SK-N-SH (cell line): Measurements from ENCODE around the gene HEPHL1. TPM values are rescaled to one million over a fixed set of nuclear protein-coding genes. Genes with fewer than 3 reads are reported as not detected.

ENCODE experiments used
- CTCF ChIA-PET: fragments of 300-600, 350-600 bp; formaldehyde crosslinking; extraction: SDS; loops from one replicate; lab custom pipeline; 2021; lab: Yijun Ruan, JAX
- POLR2A ChIA-PET: fragments of 350-600 bp; sonication (Branson Sonifier 250); formaldehyde crosslinking; extraction: SDS; loops from one replicate; lab custom pipeline; 2020; ENCODE audit warnings: antibody characterized with exemption, inconsistent platforms; lab: Yijun Ruan, JAX
- DNase-seq: peaks from one replicate; pipeline ENCODE4 v3.0.0; 2012
- H2AFZ ChIP-seq: fragments of 200-600 bp; sonication (generic); 2 replicates; pipeline ENCODE4 v1.8.1; 2016; ENCODE audit warnings: antibody characterized with exemption, mild to moderate bottlenecking, low read depth
- H3F3A ChIP-seq: fragments of 200-600 bp; sonication (generic); replicated peaks from 2 replicates; pipeline ENCODE3; 2016; ENCODE audit warnings: antibody characterized with exemption, mild to moderate bottlenecking; ENCODE audit not compliant: insufficient read depth
- H3K27ac ChIP-seq, 2 experiments: fragments of 200-500 bp in 1 of 2; fragments of 200-600 bp in 1 of 2; sonication (Bioruptor generic) in 1 of 2; sonication (generic), shearing (Covaris generic) in 1 of 2; 2 replicates each; pipeline versions ENCODE4 v1.5.1 to v1.6.1; 2014 to 2016; ENCODE audit warnings: low read depth in 2 of 2, inconsistent platforms in 1 of 2, low read length in 1 of 2, mild to moderate bottlenecking in 1 of 2, mixed read lengths in 1 of 2
- H3K27me3 ChIP-seq: fragments of 200-600 bp; sonication (generic), shearing (Covaris generic); 2 replicates; pipeline ENCODE4 v1.6.1; 2016; ENCODE audit warnings: mixed run types; ENCODE audit not compliant: insufficient read depth
- H3K36me3 ChIP-seq, 2 experiments: fragments of 200-500 bp in 1 of 2; fragments of 200-600 bp in 1 of 2; sonication (Bioruptor generic) in 1 of 2; sonication (generic) in 1 of 2; replicated peaks in 1 of 2; 2 replicates each; pipeline versions ENCODE3 to v1.5.1; 2014 to 2016; ENCODE audit warnings: low read length in 1 of 2, mild to moderate bottlenecking in 1 of 2; ENCODE audit not compliant: insufficient read depth in 2 of 2, control insufficient read depth in 1 of 2
- H3K4me1 ChIP-seq, 2 experiments: fragments of 200-500 bp in 1 of 2; fragments of 200-600 bp in 1 of 2; sonication (Bioruptor generic) in 1 of 2; sonication (generic), shearing (Covaris generic) in 1 of 2; 2 replicates each; pipeline versions ENCODE4 v1.5.1 to v1.6.1; 2014 to 2016; ENCODE audit warnings: low read depth in 1 of 2, low read length in 1 of 2, mixed run types in 1 of 2; ENCODE audit not compliant: insufficient read depth in 2 of 2, control insufficient read depth in 1 of 2
- H3K4me2 ChIP-seq: fragments of 200-600 bp; sonication (generic), shearing (Covaris generic); 2 replicates; pipeline ENCODE4 v1.6.1; 2017; ENCODE audit warnings: mixed run types
- H3K4me3 ChIP-seq, 2 experiments: fragments of 200-500 bp in 1 of 2; fragments of 200-600 bp in 1 of 2; sonication (Bioruptor generic) in 1 of 2; sonication (generic), shearing (Covaris generic) in 1 of 2; 2 replicates each; pipeline versions ENCODE4 v1.5.1 to v1.8.1; 2014 to 2016; ENCODE audit warnings: low read depth in 2 of 2, inconsistent platforms in 1 of 2, low read length in 1 of 2, mild to moderate bottlenecking in 1 of 2, mixed read lengths in 1 of 2, moderate library complexity in 1 of 2
- H3K79me2 ChIP-seq: fragments of 200-600 bp; sonication (generic); 2 replicates; pipeline ENCODE4 v1.8.1; 2017; ENCODE audit warnings: mild to moderate bottlenecking; ENCODE audit not compliant: insufficient read depth
- H3K9ac ChIP-seq: fragments of 200-600 bp; sonication (generic); 2 replicates; pipeline ENCODE4 v1.6.1; 2017; ENCODE audit warnings: mixed run types
- H3K9me2 ChIP-seq: fragments of 200-600 bp; sonication (generic); 2 replicates; pipeline ENCODE4 v1.6.1; 2017; ENCODE audit warnings: mixed run types
- H3K9me3 ChIP-seq: fragments of 200-600 bp; sonication (generic); 2 replicates; pipeline ENCODE4 v1.6.1; 2017; ENCODE audit warnings: mixed run types, mild to moderate bottlenecking, moderate library complexity
- H4K20me1 ChIP-seq: fragments of 200-600 bp; sonication (generic); 2 replicates; pipeline ENCODE4 v1.6.1; 2017; ENCODE audit warnings: mild to moderate bottlenecking, mixed run types; ENCODE audit not compliant: insufficient read depth
- ELF1 ChIP-seq: IDR thresholded peaks from 2 replicates; pipeline ENCODE4 v1.4.0; 2012
- EP300 ChIP-seq, 2 experiments: IDR thresholded peaks; 2 replicates each; pipeline versions ENCODE4 v1.4.0 to v1.6.1; 2012; ENCODE audit warnings: borderline replicate concordance in 1 of 2, low read depth in 1 of 2, low read length in 1 of 2
- FOSL2 ChIP-seq: IDR thresholded peaks from 2 replicates; pipeline ENCODE4 v1.4.0; 2012; ENCODE audit warnings: low read depth, mild to moderate bottlenecking, moderate library complexity, borderline replicate concordance
- GATA2 ChIP-seq: sonication (generic); formaldehyde crosslinking; IDR thresholded peaks from 2 replicates; pipeline ENCODE4 v1.5.0; 2020; ENCODE audit warnings: mild to moderate bottlenecking, missing genetic modification reagents
- NFIC ChIP-seq: IDR thresholded peaks from 2 replicates; pipeline ENCODE4 v1.4.0; 2012; ENCODE audit warnings: borderline replicate concordance
- RAD21 ChIP-seq: IDR thresholded peaks from 2 replicates; pipeline ENCODE4 v1.6.1; 2012; ENCODE audit warnings: mild to moderate bottlenecking, low read length
- RFX5 ChIP-seq: IDR thresholded peaks from 2 replicates; pipeline ENCODE4 v1.6.1; 2012; ENCODE audit warnings: mild to moderate bottlenecking, improper control_type of control experiment, low read length
- SMC3 ChIP-seq: IDR thresholded peaks from 2 replicates; pipeline ENCODE4 v1.6.1; 2012; ENCODE audit warnings: low read depth, low read length, improper control_type of control experiment
- TAF1 ChIP-seq: IDR thresholded peaks from 2 replicates; pipeline ENCODE4 v1.6.1; 2012; ENCODE audit warnings: low read depth, mild to moderate bottlenecking, low read length, moderate library complexity, borderline replicate concordance
- TCF12 ChIP-seq: IDR thresholded peaks from 2 replicates; pipeline ENCODE4 v1.4.0; 2012
- USF1 ChIP-seq: IDR thresholded peaks from 2 replicates; pipeline ENCODE4 v1.4.0; 2012; ENCODE audit warnings: low read depth, borderline replicate concordance
- YY1 ChIP-seq: IDR thresholded peaks from 2 replicates; pipeline ENCODE4 v1.4.0; 2012; ENCODE audit warnings: low read depth, mild to moderate bottlenecking
- WGBS: methylation state at CpG from one replicate; pipeline ENCODE4 v1.1.6; 2017; ENCODE audit warnings: low lambda C conversion rate; 5-methylcytosine and 5-hydroxymethylcytosine counted together
- polyA plus RNA-seq, 3 experiments: library from polyadenylated mRNA; depleted of rRNA; stranded (reverse); fragments of >200 nt; gene quantifications; 2 replicates each; pipeline ENCODE4 v1.2.3, GENCODE V29; 2012
- TF ChIP-seq, protein P1 (sequence below): fragments of 200-600 bp; sonication (generic); IDR thresholded peaks from 2 replicates; pipeline ENCODE4 v1.6.1; 2017; ENCODE audit warnings: antibody characterized with exemption, mild to moderate bottlenecking, moderate library complexity

Gene HEPHL1
- polyA plus RNA-seq, 1 of the 3 experiments (the other 2 are of a cell fraction) = not detected

GRCh38 chr11:93986716-93987115 lies 34.4 kb upstream of the HEPHL1 start:
- H2AFZ ChIP-seq = no peak overlapping the region
- no peak for DNase-seq
- POLR2A ChIA-PET = no interaction called here
- no peaks in the 10 kb centered on the region for H3K27me3 ChIP-seq
- no peak overlapping the region for H3K4me3 ChIP-seq
- no peak overlapping the region for H3K4me2 ChIP-seq
- H3F3A ChIP-seq = no peaks in the 10 kb centered on the region
- no peaks in the 10 kb centered on the region for H4K20me1 ChIP-seq
- H3K4me1 ChIP-seq = no peaks in the 10 kb centered on the region; a peak in 1 of 4 replicates
- H3K36me3 ChIP-seq = no peaks in the 10 kb centered on the region
- H3K9me2 ChIP-seq = no peaks in the 10 kb centered on the region
- H3K27ac ChIP-seq = no peak overlapping the region
- 43% methylated on average over 3 of the region's 3 CpGs for WGBS
- CTCF ChIA-PET = no interaction called here
- H3K9me3 ChIP-seq = no peaks in the 10 kb centered on the region
- H3K9ac ChIP-seq = no peak overlapping the region
- TF ChIP-seq TAF1 (no peak), FOSL2 (no peak), RAD21 (no peak), EP300 (IDR thresholded peaks at IDR 0.05; ENCODE audit: borderline replicate concordance in 1 of 2, low read depth in 1 of 2, low read length in 1 of 2) (no peak), YY1 (no peak), TCF12 (no peak), ELF1 (no peak), GATA2 (CRISPR knock-in tag) (no peak)
- TF ChIP-seq, protein P1, sequence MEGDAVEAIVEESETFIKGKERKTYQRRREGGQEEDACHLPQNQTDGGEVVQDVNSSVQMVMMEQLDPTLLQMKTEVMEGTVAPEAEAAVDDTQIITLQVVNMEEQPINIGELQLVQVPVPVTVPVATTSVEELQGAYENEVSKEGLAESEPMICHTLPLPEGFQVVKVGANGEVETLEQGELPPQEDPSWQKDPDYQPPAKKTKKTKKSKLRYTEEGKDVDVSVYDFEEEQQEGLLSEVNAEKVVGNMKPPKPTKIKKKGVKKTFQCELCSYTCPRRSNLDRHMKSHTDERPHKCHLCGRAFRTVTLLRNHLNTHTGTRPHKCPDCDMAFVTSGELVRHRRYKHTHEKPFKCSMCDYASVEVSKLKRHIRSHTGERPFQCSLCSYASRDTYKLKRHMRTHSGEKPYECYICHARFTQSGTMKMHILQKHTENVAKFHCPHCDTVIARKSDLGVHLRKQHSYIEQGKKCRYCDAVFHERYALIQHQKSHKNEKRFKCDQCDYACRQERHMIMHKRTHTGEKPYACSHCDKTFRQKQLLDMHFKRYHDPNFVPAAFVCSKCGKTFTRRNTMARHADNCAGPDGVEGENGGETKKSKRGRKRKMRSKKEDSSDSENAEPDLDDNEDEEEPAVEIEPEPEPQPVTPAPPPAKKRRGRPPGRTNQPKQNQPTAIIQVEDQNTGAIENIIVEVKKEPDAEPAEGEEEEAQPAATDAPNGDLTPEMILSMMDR = no peak
- no peaks in the 10 kb centered on the region for H3K79me2 ChIP-seq

DNA sequence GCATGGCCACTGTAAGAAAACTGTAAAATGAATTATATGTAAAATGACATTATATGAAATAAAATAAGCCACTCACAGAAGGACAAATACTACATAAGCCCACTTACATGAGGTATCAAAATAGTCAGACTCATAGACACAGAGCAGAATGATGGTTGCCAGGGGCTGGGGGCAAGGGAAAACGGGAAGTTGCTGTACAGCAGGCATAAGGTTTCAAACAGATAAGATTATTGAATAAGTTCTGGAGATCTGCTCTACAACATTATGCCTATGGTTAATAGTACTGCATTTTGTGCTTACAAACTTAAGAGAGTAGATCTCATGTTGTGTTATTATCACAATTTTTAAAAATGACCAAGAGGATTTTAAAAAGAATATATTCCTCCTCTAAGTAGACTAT lies 32.7 kb upstream of the HEPHL1 start:
- Histone ChIP-seq H3K27ac (no peak overlapping the region), H3K79me2 (no peaks in the 10 kb centered on the region), H4K20me1 (no peaks in the 10 kb centered on the region), H3K9me3 (peaks cover 4% of the 10 kb centered on the region; the same call in 1 of the 2 replicates), H3K4me3 (no peak overlapping the region), H3K27me3 (no peaks in the 10 kb centered on the region), H3K9me2 (no peaks in the 10 kb centered on the region), H3K9ac (no peak overlapping the region), H3K4me2 (no peak overlapping the region), H3F3A (no peaks in the 10 kb centered on the region), H2AFZ (no peak overlapping the region), H3K36me3 (no peaks in the 10 kb centered on the region), H3K4me1 (no peaks in the 10 kb centered on the region; a peak in 1 of 4 replicates)
- CTCF ChIA-PET = no interaction called here
- DNase-seq = no peak
- POLR2A ChIA-PET = no interaction called here
- 4% methylated on average over 1 of the region's 1 CpG for WGBS
- no peak for TF ChIP-seq NFIC
- TF ChIP-seq SMC3 = no peak
- no peak for TF ChIP-seq RFX5
- no peak for TF ChIP-seq USF1
